Hematopoietic multipotent progenitor cell treated with erythropoietin and hydrocortisone succinate and interleukin-3 and kit ligand, for 8 days (in vitro differentiated cells): Measurements from ENCODE around the gene NABP2.

ENCODE experiments used
- DNase-seq: peaks from one replicate; pipeline ENCODE4 v3.0.0-alpha.2; 2015

NABP2 gene

GRCh38 chr12:56216461-56216860 lies 7.7 kb upstream of the NABP2 start:
- no peak for DNase-seq

DNA sequence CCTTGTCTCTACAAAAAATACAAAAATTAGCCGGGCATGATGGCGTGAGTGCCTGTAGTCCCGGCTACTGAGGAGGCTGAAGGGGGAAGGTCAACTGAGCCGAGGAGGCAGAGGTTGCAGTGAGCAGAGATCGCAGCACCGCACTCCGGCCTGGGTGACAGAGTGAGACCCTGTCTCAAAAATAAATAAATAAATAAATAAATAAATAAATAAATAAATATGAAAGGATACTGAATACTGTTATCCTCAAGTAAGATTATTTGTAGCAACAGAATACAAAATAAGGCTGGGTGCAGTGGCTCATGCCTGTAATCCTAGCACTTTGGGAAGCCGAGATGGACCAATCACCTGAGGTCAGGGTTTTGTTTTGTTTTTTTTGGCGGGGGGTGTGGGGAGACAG lies 4.3 kb upstream of the NABP2 start:
- no peak for DNase-seq

GRCh38 chr12:56220611-56221231 lies 3.4 kb upstream of the NABP2 start:
- DNase-seq = peak; percentile 73

GRCh38 chr12:56221232-56221756 lies 2.8 kb upstream of the NABP2 start:
- peak; percentile 34 for DNase-seq

DNA sequence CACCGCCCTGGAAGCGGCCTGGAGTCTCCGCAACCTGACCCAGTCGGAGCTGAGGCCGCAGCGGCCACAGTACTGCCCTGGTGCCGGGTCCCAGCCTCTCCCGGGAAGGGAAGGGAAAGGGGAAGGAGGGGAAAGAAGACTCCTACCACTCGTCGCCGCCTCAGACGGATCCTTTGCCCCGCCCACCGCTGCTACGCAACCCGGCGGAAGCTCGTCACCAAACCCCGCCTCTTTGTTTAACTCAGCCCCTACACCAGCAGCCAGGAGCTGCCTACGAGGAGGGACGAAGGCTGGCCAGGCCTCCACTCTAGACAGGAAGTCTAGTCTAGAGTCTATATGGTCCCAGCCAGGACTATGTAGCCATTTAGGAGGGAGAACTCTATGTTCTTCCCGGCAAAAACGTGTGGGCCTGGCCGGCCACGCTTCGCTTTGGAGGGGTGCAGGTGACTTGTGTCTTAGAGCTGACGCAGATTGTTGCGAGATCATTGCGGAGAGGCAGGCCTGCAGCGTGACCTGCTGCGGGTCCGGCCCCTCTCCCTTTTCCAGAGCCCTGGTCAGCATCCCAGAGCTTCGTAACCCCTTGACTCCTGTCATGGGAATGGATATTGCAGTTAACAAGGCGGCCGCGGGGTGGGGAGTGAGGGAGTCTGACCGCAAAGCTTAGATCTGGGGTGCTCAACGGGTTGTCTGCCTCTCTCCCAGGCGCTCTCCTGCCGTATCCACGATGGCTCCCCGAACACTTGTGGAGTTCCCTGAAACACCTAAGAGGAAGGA lies 2.2 kb upstream of the NABP2 start, which contains the start of gene RNF41:
Gene RNF41 (minus strand): TSS at position 166 of the 774 bp plus-strand sequence. CDS start 7,875 bp downstream, outside the sequence.
- DNase-seq = peak; percentile 96

GRCh38 chr12:56222531-56222895 lies 1.6 kb upstream of the NABP2 start:
- peak; percentile 60 for DNase-seq

- DNase-seq = no peak
Observed at GRCh38 chr12:56223571-56224101, 506 bp upstream of the NABP2 start.

DNA sequence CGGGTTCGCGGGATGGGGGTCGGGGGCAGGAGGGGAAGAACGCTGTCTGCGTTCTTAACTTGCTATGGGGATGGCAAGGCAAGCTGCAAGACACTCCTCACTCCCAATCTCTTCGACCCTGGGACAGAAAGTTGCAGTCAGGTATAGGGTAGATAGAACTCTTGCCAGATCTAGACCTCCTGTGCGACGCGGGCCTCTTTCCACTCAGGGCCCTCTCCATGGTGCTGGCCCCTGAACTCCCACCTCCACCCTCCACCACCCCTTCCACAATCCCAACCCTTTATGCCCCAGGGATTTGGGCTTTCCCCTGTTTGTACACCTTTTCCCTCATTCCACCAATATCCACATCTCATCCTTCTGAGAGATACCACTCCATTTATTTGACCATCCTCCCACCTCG lies 812 bp downstream of the NABP2 start:
- DNase-seq = no peak

DNA sequence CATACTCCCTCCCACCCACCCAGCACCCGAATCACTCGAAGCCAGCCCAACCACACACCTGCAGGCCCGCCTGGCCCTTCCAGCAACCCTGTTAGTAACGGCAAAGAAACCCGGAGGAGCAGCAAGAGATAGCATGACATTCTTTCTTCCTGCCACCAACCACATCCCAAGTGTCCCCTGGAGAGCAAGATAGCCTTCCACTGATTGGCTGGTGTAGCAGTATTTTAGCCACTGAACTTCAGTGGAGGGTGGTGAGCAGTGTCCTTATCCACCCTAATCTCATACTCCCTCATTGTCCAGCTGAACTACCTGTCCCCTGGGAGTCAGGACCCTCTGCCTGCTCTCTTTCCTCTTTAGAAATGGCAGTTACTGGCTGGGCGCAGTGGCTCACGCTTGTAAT lies 4.9 kb downstream of the NABP2 start:
- DNase-seq = no peak

- DNase-seq = no peak
Observed at GRCh38 chr12:56229916-56230431, 5.8 kb downstream of the NABP2 start, which contains the start of gene SLC39A5. TSS of gene SLC39A5 (plus strand) at chr12:56230051. CDS start at chr12:56231275, 1,224 bp downstream.

DNA sequence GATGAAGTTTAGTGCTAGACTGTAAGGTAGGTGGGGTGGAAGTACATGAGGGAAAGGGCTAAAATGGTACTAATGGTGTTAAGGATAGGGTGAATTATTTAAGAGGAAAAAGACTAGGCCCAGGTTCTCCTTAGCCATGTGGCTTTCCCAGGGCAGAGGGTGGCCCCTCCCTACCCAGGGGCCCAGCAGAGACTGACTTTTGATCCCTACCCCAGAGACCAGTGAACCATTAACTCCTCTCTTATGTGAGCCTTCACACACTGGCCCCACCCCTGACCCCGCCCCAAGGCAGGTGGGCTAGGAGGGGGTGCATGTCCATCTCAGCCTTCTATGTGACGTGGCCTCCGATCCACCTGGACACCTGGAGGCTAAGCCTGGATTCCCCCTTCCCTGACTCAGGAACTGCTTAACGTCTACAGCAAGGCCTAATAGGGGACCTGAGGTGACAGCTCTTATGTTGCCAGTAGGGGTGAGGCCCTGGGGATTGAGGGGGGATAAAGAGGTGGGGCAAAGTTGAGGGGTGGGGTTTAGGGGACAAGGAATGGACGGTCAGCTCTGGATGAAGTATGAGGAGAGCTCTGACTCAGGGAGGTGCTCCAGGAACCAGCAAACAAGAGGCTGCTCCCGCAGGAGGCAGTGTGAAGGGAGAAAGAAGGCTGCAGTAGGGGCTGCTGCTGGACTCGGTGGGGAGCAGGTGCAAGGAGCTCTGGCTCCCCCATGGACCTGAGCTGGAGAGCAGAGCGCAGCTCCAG lies 6.5 kb downstream of the NABP2 start:
- DNase-seq = no peak

- DNase-seq = no peak
Observed at GRCh38 chr12:56231184-56231582, 7.0 kb downstream of the NABP2 start.

GRCh38 chr12:56234746-56235436 lies 10.7 kb downstream of the NABP2 start:
- no peak for DNase-seq

GRCh38 chr12:56236091-56236490 lies 11.9 kb downstream of the NABP2 start:
- no peak for DNase-seq

DNA sequence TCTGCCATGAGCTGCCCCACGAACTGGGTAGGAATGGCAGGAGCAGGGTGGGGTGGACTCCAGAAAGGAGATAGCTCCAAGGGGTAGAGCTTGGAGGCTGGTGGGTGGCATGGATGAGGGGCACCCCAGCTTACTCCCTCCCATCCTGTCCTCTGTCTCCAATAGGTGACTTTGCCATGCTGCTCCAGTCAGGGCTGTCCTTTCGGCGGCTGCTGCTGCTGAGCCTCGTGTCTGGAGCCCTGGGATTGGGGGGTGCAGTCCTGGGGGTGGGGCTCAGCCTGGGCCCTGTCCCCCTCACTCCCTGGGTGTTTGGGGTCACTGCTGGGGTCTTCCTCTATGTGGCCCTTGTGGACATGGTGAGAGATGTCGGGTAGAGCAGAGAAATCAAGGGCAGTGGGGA lies 12.8 kb downstream of the NABP2 start:
- DNase-seq = no peak

DNA sequence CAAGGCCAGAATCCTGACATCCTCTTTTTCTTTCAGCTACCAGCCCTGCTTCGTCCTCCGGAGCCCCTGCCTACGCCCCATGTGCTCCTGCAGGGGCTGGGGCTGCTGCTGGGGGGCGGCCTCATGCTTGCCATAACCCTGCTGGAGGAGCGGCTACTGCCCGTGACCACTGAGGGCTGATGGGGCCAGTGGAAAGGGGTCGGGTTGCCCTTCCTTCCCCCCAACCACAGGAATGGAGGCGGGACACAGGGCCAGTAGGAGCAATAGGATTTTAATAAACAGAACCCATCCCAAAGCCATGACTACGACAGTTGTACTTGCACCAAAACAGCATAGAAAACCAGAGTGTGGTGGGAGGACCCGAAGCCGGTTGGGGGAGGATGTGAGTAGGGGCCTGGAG lies 13.4 kb downstream of the NABP2 start:
- DNase-seq = no peak

DNA sequence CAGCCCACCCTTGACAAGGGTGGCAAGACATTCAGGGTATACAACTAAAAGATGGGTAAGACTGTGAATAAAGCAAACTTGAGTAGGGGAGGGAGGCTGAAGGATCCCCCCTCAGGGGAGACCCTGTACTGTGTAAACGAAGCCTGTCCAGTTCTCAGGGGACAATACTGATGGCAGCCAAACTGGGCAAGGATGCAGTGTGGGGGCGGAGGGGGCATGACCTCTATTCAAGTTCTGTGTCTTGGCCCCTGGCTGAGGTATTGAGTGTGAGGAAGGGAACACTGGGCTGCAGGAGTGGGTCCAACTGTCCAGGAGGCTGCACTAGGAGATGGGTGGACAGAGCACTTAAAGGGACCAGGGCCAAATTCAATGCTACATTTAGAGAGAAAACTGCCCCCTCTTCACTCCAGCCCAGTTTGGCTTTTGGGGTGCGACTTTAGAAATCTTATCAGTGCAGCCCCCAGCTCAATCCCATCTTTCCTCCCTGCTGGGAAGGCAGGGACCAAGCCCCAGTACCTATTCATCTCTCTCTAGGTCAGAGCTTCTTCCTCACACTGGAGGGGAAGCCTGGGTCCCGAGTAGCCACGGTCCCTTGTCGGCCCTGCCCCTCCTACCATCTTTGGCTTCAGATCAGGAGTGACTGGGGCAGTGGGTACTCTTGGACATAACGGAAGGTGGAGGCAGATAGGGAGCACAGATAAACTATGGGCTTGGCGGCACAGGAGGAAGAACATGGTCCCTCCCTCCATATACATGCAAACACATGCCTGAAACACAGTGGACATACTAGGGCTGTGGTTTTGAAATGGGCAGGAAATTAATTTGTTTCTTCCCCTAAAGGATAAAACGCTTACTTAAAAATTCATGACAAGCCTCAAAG lies 17.5 kb downstream of the NABP2 start:
- peak; percentile 49 for DNase-seq

GRCh38 chr12:56242986-56243385 lies 18.8 kb downstream of the NABP2 start:
- no peak for DNase-seq

- peak; percentile 98 for DNase-seq
Observed at GRCh38 chr12:56243731-56244181, 19.6 kb downstream of the NABP2 start.

GRCh38 chr12:56244494-56244893 lies 20.4 kb downstream of the NABP2 start:
- no peak for DNase-seq

GRCh38 chr12:56247923-56248322 lies 23.8 kb downstream of the NABP2 start:
- DNase-seq = no peak
